NCI-H748 (cell line): ENCODE results near the gene PARD3B.

Experiments used
- DNase-seq: peaks from one replicate; lab custom pipeline; 2025; ENCODE audit not compliant: unreplicated experiment; lab: John Stamatoyannopoulos, UW

The PARD3B gene

DNA sequence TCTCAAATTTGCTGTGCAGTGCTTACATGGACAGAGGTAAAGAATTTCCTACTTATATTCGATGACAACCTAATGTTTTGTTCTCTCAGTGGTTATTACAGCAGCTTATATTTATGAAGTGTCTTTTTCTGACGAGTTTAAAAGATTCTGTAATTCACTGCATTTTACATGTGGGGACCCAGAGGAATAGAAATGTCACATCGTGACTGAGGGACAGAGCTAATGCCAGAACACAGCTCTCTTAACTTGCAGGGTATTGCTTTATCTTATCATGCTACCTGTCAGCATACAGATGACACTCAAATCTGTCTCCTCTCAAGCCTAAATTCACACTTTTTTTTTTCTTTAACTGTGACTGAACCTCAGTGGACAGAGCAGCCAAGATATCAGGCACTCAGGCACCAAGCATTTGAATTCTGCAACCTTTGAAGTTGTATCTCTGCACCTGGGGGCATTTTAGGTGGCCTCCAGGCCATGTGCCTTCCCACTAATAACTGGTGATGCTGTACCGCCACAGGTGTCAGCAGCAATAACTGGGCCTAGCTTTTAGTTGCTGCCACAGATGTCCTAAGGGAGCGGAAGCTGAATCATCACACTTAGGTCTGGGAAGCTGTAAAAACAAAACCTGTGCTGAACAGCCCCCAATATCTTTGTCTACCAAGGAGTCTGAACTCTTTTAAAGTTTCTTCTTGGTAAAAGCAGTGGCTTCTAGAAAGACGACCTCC, 821.2 kb downstream of the PARD3B start:
- no peak for DNase-seq

DNA sequence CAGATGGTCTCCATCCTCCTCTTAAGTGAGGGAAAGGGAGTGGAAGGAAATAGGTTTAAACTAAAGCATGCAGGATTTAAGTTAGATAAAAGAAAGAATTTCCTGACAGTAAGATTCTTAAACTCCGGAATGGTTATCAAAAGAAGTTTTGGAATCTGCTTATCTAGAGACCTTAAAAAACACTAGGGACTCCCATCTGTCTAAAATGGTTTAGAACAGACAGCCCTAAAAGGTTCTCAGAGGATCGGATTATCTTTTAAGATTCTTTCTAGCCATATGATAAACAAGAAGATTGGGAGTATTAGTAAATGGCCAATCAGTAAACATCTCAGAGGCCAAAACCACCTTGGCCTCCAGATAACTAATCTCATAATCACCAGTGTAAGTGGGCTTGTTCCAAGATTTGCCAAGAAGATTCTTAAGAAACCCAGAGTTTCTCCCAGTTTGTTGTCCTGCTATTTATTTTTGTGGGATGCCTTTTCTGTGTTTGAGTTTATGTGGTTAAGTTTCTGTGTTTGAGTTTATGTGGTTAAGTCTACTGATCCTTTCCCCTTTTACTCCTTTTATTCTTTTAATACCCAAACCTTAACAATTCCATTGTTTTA, 822.2 kb downstream of the PARD3B start:
- DNase-seq = no peak

DNA sequence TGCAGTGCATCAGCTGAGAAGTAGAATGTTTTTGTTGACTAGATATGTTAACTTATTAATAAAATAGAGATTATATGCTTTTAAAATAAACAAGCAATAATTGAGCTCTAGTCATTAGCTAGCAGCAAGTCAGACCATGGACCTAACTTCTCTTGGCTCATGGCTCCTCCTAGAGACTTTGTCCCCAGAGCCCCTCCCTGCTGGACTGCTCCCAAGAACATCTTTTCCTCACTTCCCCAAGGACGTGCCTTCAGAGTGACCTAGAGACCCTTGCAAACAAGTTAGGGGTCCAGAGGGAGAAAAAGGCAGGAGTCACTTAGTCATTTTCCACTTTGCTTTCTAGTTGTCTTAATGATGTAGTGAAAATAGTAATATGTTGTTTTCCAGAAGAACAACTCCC, 824.5 kb downstream of the PARD3B start:
- no peak for DNase-seq

DNA sequence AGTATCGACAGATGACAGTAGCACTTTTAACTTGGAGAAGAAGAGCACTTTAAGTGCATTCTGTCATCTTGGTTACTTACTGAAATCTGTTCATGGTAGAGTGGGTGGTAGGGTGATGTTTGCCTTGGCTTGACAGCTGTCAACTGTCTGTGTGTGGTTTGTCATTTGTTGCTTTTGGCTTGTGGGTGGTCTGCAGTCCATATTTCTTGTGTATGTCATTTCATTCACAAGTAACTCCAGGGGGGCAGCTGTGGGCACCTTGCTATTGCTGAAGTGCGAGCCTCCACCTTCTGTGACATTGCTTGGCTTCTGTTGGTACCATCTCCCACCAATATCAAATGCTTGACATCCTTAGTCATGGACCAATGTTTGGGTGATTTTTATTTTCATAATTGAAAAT, 825.5 kb downstream of the PARD3B start:
- DNase-seq = no peak

DNA sequence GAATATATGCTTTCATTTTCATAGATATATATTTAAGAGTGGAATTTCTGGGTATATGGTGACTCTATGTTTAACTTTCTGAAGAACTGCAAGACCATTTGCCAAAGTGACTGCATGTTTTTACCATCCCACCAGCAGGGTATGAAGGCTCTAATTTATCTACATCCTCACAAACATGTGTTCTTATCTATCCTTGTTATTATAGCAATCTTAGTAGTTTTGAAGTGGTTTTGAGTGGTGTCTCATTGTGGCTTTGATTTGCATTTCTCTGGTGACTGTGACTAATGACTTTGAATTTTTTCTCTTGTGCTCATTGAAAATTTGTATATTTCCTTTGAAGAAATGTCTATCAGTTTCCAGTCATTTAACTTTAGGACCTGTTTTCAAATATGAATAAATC, 826.9 kb downstream of the PARD3B start:
- no peak for DNase-seq

- DNase-seq = no peak
These were observed 830.5 kb downstream of the PARD3B start for GRCh38 chr2:205375461-205376448.

DNA sequence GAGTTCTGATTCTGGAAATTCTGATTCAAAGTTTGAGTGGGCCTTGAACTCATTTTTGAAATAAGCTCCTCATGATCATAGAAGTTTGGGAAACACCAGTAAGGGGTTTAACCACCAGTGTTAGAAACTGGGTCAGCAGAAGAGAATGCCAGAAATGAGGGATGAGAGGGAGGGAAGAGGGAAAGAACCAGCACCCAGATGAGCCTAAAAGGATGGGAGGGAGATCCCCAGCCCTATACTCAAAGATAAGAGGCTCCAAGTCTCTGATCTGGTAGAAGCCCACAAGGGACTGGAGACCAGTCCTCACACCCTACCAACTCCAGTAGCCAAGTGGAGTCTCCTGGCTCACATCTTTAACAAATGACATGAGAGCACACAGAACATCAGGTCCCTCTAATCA, 832.0 kb downstream of the PARD3B start:
- DNase-seq = no peak

- no peak for DNase-seq
These were observed 838.3 kb downstream of the PARD3B start for GRCh38 chr2:205383601-205384000.

- no peak for DNase-seq
These were observed 840.8 kb downstream of the PARD3B start for GRCh38 chr2:205386109-205386508.

DNA sequence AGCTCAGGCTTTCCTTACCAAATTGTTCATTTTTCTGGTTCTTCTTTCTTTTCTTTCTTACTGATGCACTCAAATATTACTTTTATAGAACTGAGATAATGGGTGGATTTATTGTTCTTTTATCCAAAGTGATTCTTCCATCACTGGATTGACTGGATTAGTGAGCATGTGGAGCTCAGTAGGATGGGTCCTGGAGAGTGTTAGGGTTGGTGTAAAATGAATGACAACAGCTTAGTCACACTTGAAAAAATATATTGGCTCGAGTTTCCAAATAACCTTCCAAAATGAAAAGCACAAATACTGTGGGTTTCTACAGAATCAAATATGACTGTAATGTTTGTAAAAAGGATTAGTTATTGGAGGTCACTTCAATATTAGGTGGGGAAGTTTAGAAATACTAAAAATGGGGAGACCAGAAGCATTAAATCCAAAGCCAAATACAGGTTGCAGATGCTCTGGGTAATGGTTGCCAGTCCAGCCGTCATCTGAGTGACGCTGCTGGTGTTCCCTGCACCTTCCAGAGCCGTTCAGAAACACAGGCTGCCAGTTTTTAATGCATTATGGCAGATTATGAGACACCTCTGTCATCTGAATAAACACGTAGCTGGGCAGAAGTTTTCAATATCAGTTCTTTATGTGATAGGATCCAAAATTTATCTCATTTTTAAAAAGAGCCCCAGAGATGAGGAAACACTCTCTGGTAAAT, 842.2 kb downstream of the PARD3B start:
- no peak for DNase-seq

GRCh38 chr2:205390866-205391265, 845.6 kb downstream of the PARD3B start:
- no peak for DNase-seq

DNA sequence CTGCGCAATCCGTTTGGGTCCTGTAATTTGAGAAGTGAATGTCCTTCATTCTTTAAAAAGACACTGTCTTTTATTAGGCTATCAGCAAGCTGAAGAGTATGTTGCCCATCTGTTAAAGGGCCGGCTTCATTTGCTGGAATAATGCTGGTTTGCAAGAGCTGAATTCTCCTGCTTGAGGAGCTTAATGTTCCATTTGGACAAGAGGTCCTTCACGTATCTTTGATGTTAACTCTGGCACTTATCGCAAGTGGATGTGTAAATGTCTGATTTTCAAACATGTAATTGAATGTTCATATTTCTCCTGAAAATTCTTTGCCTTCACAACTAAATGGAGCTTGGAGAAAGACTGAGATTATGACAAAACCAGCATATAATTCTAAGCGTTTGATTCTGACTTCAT, 856.2 kb downstream of the PARD3B start:
- no peak for DNase-seq

DNA sequence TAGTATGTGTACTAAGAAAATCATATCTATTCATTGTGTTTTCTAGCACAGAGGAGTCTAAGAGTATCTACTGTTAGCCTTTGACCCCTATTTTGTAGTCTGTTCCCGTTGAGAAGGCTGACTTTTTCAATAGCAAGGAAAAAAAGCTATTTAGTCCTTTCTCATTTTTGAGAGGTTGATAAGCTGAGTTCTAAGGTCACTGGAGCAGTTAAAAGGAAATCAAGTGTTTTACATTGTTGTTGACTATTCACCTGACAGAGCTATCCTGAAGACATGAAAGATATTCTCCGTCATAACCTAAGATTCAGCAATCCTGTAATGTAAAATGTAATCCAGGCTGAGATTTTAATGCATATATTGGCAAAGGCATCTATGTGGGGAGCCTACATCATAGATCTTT, 856.7 kb downstream of the PARD3B start:
- DNase-seq = no peak

DNA sequence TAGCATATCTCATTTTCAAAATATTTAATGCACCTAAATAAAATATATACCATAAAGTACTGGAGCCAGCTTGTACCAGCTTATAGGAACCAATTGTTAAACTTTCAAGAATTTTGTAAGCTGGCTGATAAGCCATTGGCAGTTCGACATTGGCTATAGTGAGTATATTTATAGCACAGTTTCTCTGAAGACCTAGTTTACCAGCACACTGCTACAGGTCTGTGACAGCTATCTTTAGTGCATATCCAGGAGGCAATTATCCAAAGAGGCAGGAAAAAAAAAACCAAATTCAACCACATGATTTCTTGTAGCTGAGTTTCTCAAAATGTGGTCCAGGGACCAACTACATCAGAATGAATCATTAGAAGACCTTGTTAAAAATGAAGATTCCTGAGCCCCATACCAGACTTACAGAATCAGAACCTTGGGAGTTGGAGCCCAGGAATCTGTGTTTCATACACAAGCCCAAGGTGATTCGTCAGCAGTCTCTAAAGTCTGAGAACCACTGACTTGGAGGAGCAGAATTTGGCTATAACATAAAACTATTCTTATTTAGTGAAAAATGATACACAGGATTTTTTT, 858.1 kb downstream of the PARD3B start:
- DNase-seq = no peak

GRCh38 chr2:205405194-205405593, 859.9 kb downstream of the PARD3B start:
- no peak for DNase-seq

GRCh38 chr2:205405752-205406151, 860.5 kb downstream of the PARD3B start:
- DNase-seq = no peak

- DNase-seq = no peak
These were observed 862.7 kb downstream of the PARD3B start for GRCh38 chr2:205407984-205408383.

GRCh38 chr2:205408696-205409095, 863.4 kb downstream of the PARD3B start:
- no peak for DNase-seq

DNA sequence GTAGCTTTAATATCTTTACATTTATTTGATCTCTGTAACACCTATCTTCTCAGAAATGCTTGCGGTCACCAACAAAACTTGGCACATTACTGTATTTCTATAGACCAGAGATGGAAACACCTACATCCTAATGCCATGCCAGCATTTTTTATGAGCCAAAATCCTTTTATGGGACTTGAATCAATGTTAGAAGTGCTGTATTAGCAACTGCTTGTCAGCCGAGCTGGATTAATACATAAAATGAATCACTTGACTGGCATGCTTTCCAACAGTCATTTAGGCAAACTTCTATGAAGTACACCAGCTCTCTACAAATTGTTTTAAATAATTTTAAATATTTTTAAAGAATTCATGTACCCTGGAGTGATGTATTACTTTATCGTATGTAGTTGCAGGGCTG, 864.1 kb downstream of the PARD3B start:
- DNase-seq = no peak

DNA sequence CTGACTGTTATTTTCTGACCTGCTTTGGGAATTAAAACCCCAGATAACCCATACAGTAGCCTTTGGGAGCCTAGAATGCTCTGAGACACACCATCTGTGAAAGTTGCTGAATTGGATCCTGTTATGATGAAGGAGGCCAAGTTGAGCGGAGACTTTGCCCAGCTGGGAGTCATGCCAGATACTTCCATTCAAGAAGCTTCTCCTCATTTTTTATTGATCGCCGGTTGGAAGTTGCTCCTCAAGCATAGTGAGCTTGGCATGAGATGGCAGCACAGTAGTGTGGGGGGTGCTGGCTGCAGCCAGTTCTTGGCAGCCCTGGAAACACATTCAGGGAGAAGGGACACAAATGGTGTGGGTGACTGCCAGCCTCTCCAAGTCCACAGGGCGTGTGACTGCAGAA, 866.3 kb downstream of the PARD3B start:
- DNase-seq = no peak

DNA sequence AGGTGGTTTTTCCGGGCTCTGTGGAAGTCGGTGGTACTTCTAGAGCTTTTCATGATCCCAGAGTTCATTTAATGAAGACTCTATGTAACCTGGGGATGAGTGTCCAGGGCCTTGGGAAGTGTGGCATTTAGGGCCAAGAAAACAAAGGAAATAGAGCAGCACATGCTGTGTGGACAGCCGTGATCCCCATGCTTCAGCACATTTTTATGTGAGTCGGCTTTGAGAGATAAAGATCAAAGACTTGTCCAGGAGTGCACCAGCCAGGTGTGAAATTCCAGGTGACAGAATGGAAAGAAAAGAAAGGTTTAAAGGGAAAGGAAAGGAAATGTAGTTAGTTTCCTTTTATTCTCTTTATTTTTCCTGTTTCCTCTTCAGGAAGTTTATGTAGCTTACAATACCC, 879.1 kb downstream of the PARD3B start:
- DNase-seq = no peak
